ENCODE data around the gene DMAC1.
A peak's percentile ranks its signal among the peaks of the same experiment; 100 is the strongest.

The DMAC1 gene

DNA sequence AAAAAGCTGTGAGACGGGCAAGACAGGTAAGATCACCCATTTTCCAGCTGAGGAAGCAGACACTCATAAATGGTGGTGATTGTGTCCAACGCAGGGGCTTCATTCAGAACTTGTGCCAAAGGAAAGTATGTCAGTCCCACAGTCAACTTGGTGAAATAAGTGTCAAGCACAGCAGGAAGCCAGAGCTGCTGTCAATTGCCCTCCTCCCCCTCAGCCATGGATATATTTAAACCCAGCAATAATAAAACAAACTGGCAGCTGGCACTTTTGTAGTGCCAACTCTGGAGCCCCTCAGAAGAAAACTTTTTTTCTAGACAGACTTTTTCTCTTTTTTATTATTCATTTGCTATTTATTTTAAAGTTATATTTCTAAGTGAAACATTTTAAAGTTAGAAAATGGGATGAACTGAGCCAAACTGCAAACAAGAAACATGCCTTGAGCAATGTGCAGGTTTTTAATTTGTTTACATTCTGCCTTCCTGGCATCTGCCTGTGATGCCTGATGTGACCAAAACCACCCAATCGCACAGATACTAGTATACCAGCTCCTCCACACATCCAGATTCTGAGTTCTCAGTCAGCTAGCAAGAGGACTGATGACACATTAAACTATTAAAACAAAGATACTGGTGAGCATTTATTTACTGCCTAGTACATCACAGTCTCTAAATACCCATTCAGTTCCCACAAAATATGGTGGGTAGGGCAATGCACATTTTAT is 17.0 kb downstream of the DMAC1 start:
- DNase-seq (ENCODE audit: low read depth) = no peak

- DNase-seq (ENCODE audit: low read depth) = no peak
Measured at GRCh38 chr9:7780261-7780988, 19.2 kb downstream of the DMAC1 start.

GRCh38 chr9:7778851-7779600 is 20.6 kb downstream of the DMAC1 start:
- no peak for DNase-seq (ENCODE audit: low read depth)

DNA sequence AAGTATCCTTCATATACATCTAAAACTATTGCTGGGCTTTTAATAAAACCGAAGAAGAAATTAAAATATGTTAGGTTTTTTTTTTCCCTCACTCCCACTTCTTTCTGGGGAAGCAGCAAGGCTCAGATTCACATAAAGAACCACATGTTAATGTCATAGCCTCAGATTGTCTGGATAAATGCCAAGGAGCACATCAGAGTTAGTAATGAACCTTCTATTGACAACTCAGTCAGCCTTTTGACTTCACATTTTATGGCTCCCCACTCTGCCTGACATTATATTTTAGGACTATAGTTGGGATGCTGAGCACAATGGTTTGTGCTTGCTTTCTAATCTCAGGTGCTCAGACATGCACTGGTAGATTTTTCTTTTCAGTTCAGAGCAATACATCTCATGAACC is 21.8 kb downstream of the DMAC1 start:
- DNase-seq (ENCODE audit: low read depth) = no peak

GRCh38 chr9:7770111-7770510 is 29.5 kb downstream of the DMAC1 start:
- DNase-seq (ENCODE audit: low read depth) = no peak

DNA sequence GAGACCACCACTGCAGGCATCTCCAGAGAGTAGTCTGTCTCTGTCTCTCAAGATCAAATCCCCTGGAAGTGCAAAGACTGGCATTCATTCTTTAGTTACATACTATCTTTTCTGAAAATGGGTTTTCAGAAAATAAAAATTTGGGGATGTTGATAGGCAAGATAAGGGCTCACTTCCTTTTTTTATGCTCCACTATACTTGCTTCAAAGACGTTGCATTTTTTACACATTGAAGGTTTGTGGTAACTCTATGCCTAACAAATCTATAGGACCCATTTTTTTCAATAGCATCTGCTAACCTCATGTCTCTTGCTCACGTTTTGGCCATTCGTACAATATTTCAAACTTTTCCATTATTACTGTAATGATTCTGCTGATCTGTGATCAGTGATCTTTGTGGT is 37.0 kb downstream of the DMAC1 start:
- no peak for DNase-seq (ENCODE audit: low read depth)

DNA sequence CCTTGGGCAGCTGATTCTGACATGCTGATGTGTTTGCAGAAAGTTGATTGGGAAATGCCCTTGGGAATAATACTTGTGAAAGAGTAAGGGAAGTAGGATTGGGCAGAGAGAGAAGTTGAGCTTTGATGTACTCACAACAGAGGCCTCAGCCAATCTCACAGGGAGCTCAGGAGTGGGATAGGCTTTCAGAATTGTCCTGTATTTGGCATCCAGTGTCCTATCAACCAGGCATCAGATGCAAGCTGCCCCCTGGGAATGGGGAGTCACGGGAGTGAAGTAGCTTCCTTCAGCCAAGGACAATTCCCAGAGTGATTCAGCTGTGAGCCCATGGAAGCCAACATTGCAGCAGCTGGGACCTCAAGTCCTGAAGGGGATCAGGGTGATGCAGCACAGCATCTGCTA is 39.6 kb downstream of the DMAC1 start:
- DNase-seq (ENCODE audit: low read depth) = no peak

DNA sequence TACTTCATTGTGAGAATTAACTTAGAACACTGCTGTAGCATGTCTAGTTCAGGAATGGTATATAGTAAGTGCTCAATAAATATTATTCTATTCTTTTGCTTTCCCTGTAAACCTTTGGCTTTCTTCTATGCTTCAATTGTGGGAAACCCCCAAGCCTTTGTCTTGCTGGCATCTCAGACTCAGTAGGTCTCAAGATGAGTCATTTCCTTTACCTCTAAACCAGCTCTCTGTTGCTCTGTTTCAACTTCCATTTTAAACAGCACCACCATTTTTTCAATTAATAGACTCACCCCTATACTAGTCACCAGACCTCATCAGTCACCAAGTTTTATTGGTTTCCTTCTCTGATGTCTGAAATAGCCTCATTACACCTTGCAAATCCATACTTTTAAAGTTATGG is 43.5 kb downstream of the DMAC1 start:
- peak; percentile 11 for DNase-seq (ENCODE audit: low read depth)

- DNase-seq (ENCODE audit: low read depth) = no peak
Measured at GRCh38 chr9:7752481-7752880, 47.1 kb downstream of the DMAC1 start.

All from activated T-cell treated with anti-CD3 and anti-CD28 coated beads for 24 hours (primary cell).